Skeletal muscle satellite cell (primary cell): ENCODE data around the gene CALCOCO1.
A peak's percentile ranks its signal among the peaks of the same experiment; 100 is the strongest.
"Not testable (repeated sequence)": the region's sequence is repeated elsewhere in the genome, so short reads cannot be mapped to it uniquely, and the experiment has no call there.

Experiments
- H3K27me3 ChIP-seq: 2 replicates; pipeline ENCODE4 v1.7.0; 2013; ENCODE audit warnings: low read length; ENCODE audit not compliant: control insufficient read depth, insufficient read depth
- H3K36me3 ChIP-seq: 2 replicates; pipeline ENCODE4 v1.7.0; 2013; ENCODE audit warnings: mild to moderate bottlenecking, control low read depth, low read length; ENCODE audit not compliant: insufficient read depth
- H3K4me1 ChIP-seq: 2 replicates; pipeline ENCODE4 v1.7.0; 2013; ENCODE audit warnings: low read length; ENCODE audit not compliant: control insufficient read depth, insufficient read depth
- H3K4me2 ChIP-seq: 2 replicates; pipeline ENCODE4 v1.7.0; 2013; ENCODE audit warnings: mild to moderate bottlenecking, low read length
- H3K4me3 ChIP-seq: 2 replicates; pipeline ENCODE4 v1.7.0; 2013; ENCODE audit warnings: low read length
- H3K9ac ChIP-seq: 2 replicates; pipeline ENCODE4 v1.7.0; 2013; ENCODE audit warnings: mild to moderate bottlenecking, low read depth, low read length, moderate library complexity
- H3K9me3 ChIP-seq: replicated peaks from 2 replicates; pipeline ENCODE4 v1.7.0; 2013; ENCODE audit warnings: mild to moderate bottlenecking, control low read depth, low read length

CALCOCO1 gene

GRCh38 chr12:53726341-53726740 is 911 bp downstream of the CALCOCO1 start:
- Histone ChIP-seq H3K4me3 (peak overlapping the region; percentile 77), H3K4me2 (peak overlapping the region; percentile 88), H3K9me3 (no peaks in the 10 kb centered on the region), H3K36me3 (peaks cover 32% of the 10 kb centered on the region), H3K27me3 (no peaks in the 10 kb centered on the region), H3K9ac (peak overlapping the region; percentile 82), H3K4me1 (peaks cover 19% of the 10 kb centered on the region)

GRCh38 chr12:53725824-53726223 is 1.4 kb downstream of the CALCOCO1 start:
- H3K4me3 ChIP-seq, result peak overlapping the region; percentile 77
- H3K9me3 ChIP-seq, result no peaks in the 10 kb centered on the region
- peak overlapping the region; percentile 88 for H3K4me2 ChIP-seq
- H3K36me3 ChIP-seq, result peaks cover 37% of the 10 kb centered on the region
- H3K27me3 ChIP-seq, result no peaks in the 10 kb centered on the region
- peak overlapping the region; percentile 82 for H3K9ac ChIP-seq
- peaks cover 19% of the 10 kb centered on the region for H3K4me1 ChIP-seq

- no peak overlapping the region for H3K4me3 ChIP-seq
- no peaks in the 10 kb centered on the region for H3K27me3 ChIP-seq
- no peak overlapping the region for H3K4me2 ChIP-seq
- peaks cover 54% of the 10 kb centered on the region for H3K36me3 ChIP-seq
- peaks cover 14% of the 10 kb centered on the region for H3K4me1 ChIP-seq
- no peak overlapping the region for H3K9ac ChIP-seq
- H3K9me3 ChIP-seq, result no peaks in the 10 kb centered on the region
These were observed 4.7 kb downstream of the CALCOCO1 start for GRCh38 chr12:53722450-53723041.

GRCh38 chr12:53720946-53721345 is 6.3 kb downstream of the CALCOCO1 start:
- Histone ChIP-seq H3K9ac (no peak overlapping the region), H3K36me3 (peaks cover 68% of the 10 kb centered on the region)

GRCh38 chr12:53719649-53720048 is 7.6 kb downstream of the CALCOCO1 start:
- no peaks in the 10 kb centered on the region for H3K27me3 ChIP-seq
- no peaks in the 10 kb centered on the region for H3K4me1 ChIP-seq
- H3K9me3 ChIP-seq, result no peaks in the 10 kb centered on the region
- H3K9ac ChIP-seq, result no peak overlapping the region
- no peak overlapping the region for H3K4me2 ChIP-seq
- H3K4me3 ChIP-seq, result no peak overlapping the region
- H3K36me3 ChIP-seq, result peaks cover 76% of the 10 kb centered on the region

More at GRCh38 chr12:53720946-53721345, 6.3 kb downstream of the CALCOCO1 start:
- H3K9me3 ChIP-seq, result no peaks in the 10 kb centered on the region
- H3K4me3 ChIP-seq, result no peak overlapping the region
- H3K4me2 ChIP-seq, result no peak overlapping the region
- no peaks in the 10 kb centered on the region for H3K27me3 ChIP-seq
- peaks cover 6% of the 10 kb centered on the region for H3K4me1 ChIP-seq

- not testable (repeated sequence) for H3K4me2 ChIP-seq, H3K4me3 ChIP-seq, H3K9me3 ChIP-seq, H3K4me1 ChIP-seq, H3K9ac ChIP-seq, H3K27me3 ChIP-seq
- peaks cover 78% of the 10 kb centered on the region for H3K36me3 ChIP-seq
These were observed 8.7 kb downstream of the CALCOCO1 start for GRCh38 chr12:53718567-53718966.

GRCh38 chr12:53717319-53717718 is 9.9 kb downstream of the CALCOCO1 start:
- no peak overlapping the region for H3K4me3 ChIP-seq
- no peaks in the 10 kb centered on the region for H3K27me3 ChIP-seq
- peaks cover 79% of the 10 kb centered on the region for H3K36me3 ChIP-seq
- H3K4me1 ChIP-seq, result no peaks in the 10 kb centered on the region
- H3K4me2 ChIP-seq, result no peak overlapping the region
- no peak overlapping the region for H3K9ac ChIP-seq
- no peaks in the 10 kb centered on the region for H3K9me3 ChIP-seq

- Histone ChIP-seq H3K27me3 (peaks cover 16% of the 10 kb centered on the region), H3K9me3 (no peaks in the 10 kb centered on the region), H3K4me3 (no peak overlapping the region), H3K4me1 (no peaks in the 10 kb centered on the region), H3K4me2 (no peak overlapping the region), H3K9ac (no peak overlapping the region), H3K36me3 (peaks cover 47% of the 10 kb centered on the region)
These were observed 13.2 kb downstream of the CALCOCO1 start for GRCh38 chr12:53714004-53714403.

- Histone ChIP-seq H3K4me1 (no peaks in the 10 kb centered on the region), H3K4me2 (no peak overlapping the region), H3K27me3 (peaks cover 21% of the 10 kb centered on the region), H3K4me3 (no peak overlapping the region), H3K9ac (no peak overlapping the region), H3K9me3 (no peaks in the 10 kb centered on the region), H3K36me3 (peaks cover 47% of the 10 kb centered on the region)
These were observed 13.7 kb downstream of the CALCOCO1 start for GRCh38 chr12:53713516-53713915.

GRCh38 chr12:53712059-53712643 is 15.1 kb downstream of the CALCOCO1 start:
- Histone ChIP-seq H3K4me3 (no peak overlapping the region), H3K27me3 (peaks cover 30% of the 10 kb centered on the region), H3K4me1 (no peaks in the 10 kb centered on the region), H3K36me3 (peaks cover 45% of the 10 kb centered on the region), H3K9me3 (no peaks in the 10 kb centered on the region), H3K4me2 (no peak overlapping the region), H3K9ac (no peak overlapping the region)

GRCh38 chr12:53710091-53710490 is 17.2 kb downstream of the CALCOCO1 start:
- no peak overlapping the region for H3K9ac ChIP-seq
- H3K27me3 ChIP-seq, result peaks cover 41% of the 10 kb centered on the region
- H3K4me1 ChIP-seq, result no peaks in the 10 kb centered on the region
- H3K9me3 ChIP-seq, result no peaks in the 10 kb centered on the region
- H3K4me2 ChIP-seq, result no peak overlapping the region
- peaks cover 26% of the 10 kb centered on the region for H3K36me3 ChIP-seq
- no peak overlapping the region for H3K4me3 ChIP-seq

- Histone ChIP-seq H3K9me3 (no peaks in the 10 kb centered on the region), H3K4me3 (no peak overlapping the region), H3K9ac (no peak overlapping the region), H3K4me1 (no peaks in the 10 kb centered on the region), H3K27me3 (peaks cover 42% of the 10 kb centered on the region), H3K4me2 (no peak overlapping the region), H3K36me3 (peaks cover 21% of the 10 kb centered on the region)
These were observed 17.6 kb downstream of the CALCOCO1 start for GRCh38 chr12:53709671-53710070.
